Ovary (tissue), 9 donors: ENCODE data around the gene NOC3L. TPM values are rescaled to one million over a fixed set of nuclear protein-coding genes. Genes with fewer than 3 reads are reported as not detected.

Experiments used
- DNase-seq, 5 donors: peaks; one replicate each; pipeline ENCODE4 v3.0.0-alpha.2; 2019 to 2020
- H3K27ac ChIP-seq, 2 donors: fragments of 200-600 bp; one replicate each; pipeline versions ENCODE4 v1.5.1 to v1.8.0; 2019 to 2022
- H3K27me3 ChIP-seq: fragments of 200-600 bp; one replicate; pipeline ENCODE4 v1.8.0; 2022
- H3K36me3 ChIP-seq: fragments of 200-600 bp; sonication (generic); one replicate; pipeline ENCODE4 v1.5.1; 2019
- H3K4me1 ChIP-seq: one replicate; pipeline ENCODE4 v1.8.1; 2013; ENCODE audit warnings: mild to moderate bottlenecking, moderate library complexity; ENCODE audit not compliant: insufficient read depth
- H3K4me3 ChIP-seq: fragments of 200-600 bp; sonication (generic); one replicate; pipeline ENCODE4 v1.5.1; 2017
- H3K9me3 ChIP-seq, 2 donors: fragments of 200-600 bp in 1 of 2; sonication (generic) in 1 of 2; one replicate each; pipeline versions ENCODE4 v1.5.1 to v1.8.1; 2013 to 2019; ENCODE audit warnings: mild to moderate bottlenecking in 1 of 2, moderate library complexity in 1 of 2
- EP300 ChIP-seq: sonication (generic); formaldehyde crosslinking; IDR thresholded peaks from one replicate; pipeline ENCODE4 v1.6.1; 2017; ENCODE audit warnings: antibody characterized with exemption
- POLR2A ChIP-seq: fragments of 450-650 bp; IDR thresholded peaks from one replicate; pipeline ENCODE4 v1.6.1; 2017; ENCODE audit warnings: antibody characterized with exemption, mild to moderate bottlenecking, moderate library complexity
- WGBS, 3 donors: extraction: QIAGEN DNeasy Blood & Tissue Kit in 1 of 3; methylation state at CpG; one replicate each; pipeline versions ENCODE4 v1.1.5 to v1.1.7; 2013 to 2017; 5-methylcytosine and 5-hydroxymethylcytosine counted together
- intact Hi-C, 4 donors: fragments of 100-400 bp; cut with DNase I; formaldehyde crosslinking; loops; one replicate each; pipeline versions ENCODE4 v1.11.0 to v1.15.1; 2022 to 2023
- polyA plus RNA-seq, 2 donors: library from polyadenylated mRNA; stranded (reverse); fragments of 200-250 nt in 1 of 2; fragments of 350-450 nt in 1 of 2; fragmentation: Illumina TruSeq in 1 of 2; extraction: RNeasy Lipid Tissue Mini Kit (QIAGEN cat#74804) in 1 of 2; gene quantifications; one replicate each; pipeline ENCODE4 v1.2.3, GENCODE V29; 2013 to 2014
- total RNA-seq, 7 donors: library from RNA; depleted of rRNA in 2 of 7; stranded (reverse); fragments of >200 nt in 2 of 7; fragmentation: NEBNext Ultra II Directional in 3 of 7; extraction: Animal tissue kit (Norgen Biotek cat#: 25700) in 3 of 7; gene quantifications; one replicate each; pipeline versions ENCODE4 v1.1.0 to v1.2.4, GENCODE V29; 2016 to 2023
- TF ChIP-seq, protein P1 (sequence below), 3 donors: fragments of 450-650 bp in 2 of 3; fragments of 200-600 bp in 1 of 3; IDR thresholded peaks; one replicate each; pipeline versions ENCODE4 v1.5.1 to v1.8.0; 2016 to 2022; ENCODE audit warnings: antibody characterized with exemption in 3 of 3, mild to moderate bottlenecking in 1 of 3
- donor health status: DM: no; HTN: no; CAD: no; lungs with moderate emphysema.
- donor health status: DM: no; HTN: no; CAD: no.
- donor health status: Bipolar disorder and iron deficiency.
- donor health status: DM: yes; HTN: yes; CAD: no.
- donor health status: DM: no; HTN: no; CAD: no.
- donor health status: DM: yes; HTN: yes; CAD: no.

Gene NOC3L
- total and polyA plus RNA-seq, 9 donors: 4.3 to 29.2 (median 17.1) TPM

GRCh38 chr10:94328613-94329012, 34.1 kb downstream of the NOC3L start:
- intact Hi-C loops: loop anchor here in 1 of 4 donors (10.0 kb wide), 1 partner anchor 414 kb away; no protein-coding TSS in a partner anchor
- H3K4me3 ChIP-seq: no peak overlapping the region
- no peaks in the 10 kb centered on the region for H3K36me3 ChIP-seq
- no peaks in the 10 kb centered on the region for H3K4me1 ChIP-seq
- WGBS, 3 donors: 95 to 98% (median 96%) methylated on average over 3 of the region's 3 CpGs
- no peaks in the 10 kb centered on the region for H3K27me3 ChIP-seq
- H3K27ac ChIP-seq: no peak overlapping the region
- no peaks in the 10 kb centered on the region for H3K9me3 ChIP-seq
- TF ChIP-seq, protein P1, sequence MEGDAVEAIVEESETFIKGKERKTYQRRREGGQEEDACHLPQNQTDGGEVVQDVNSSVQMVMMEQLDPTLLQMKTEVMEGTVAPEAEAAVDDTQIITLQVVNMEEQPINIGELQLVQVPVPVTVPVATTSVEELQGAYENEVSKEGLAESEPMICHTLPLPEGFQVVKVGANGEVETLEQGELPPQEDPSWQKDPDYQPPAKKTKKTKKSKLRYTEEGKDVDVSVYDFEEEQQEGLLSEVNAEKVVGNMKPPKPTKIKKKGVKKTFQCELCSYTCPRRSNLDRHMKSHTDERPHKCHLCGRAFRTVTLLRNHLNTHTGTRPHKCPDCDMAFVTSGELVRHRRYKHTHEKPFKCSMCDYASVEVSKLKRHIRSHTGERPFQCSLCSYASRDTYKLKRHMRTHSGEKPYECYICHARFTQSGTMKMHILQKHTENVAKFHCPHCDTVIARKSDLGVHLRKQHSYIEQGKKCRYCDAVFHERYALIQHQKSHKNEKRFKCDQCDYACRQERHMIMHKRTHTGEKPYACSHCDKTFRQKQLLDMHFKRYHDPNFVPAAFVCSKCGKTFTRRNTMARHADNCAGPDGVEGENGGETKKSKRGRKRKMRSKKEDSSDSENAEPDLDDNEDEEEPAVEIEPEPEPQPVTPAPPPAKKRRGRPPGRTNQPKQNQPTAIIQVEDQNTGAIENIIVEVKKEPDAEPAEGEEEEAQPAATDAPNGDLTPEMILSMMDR (IDR thresholded peaks at IDR 0.05): no peak
- TF ChIP-seq POLR2A (no peak), EP300 (no peak)
- no peak for DNase-seq

- no peaks in the 10 kb centered on the region for H3K4me1 ChIP-seq
Observed at GRCh38 chr10:94327649-94328048, 35.1 kb downstream of the NOC3L start.

DNA sequence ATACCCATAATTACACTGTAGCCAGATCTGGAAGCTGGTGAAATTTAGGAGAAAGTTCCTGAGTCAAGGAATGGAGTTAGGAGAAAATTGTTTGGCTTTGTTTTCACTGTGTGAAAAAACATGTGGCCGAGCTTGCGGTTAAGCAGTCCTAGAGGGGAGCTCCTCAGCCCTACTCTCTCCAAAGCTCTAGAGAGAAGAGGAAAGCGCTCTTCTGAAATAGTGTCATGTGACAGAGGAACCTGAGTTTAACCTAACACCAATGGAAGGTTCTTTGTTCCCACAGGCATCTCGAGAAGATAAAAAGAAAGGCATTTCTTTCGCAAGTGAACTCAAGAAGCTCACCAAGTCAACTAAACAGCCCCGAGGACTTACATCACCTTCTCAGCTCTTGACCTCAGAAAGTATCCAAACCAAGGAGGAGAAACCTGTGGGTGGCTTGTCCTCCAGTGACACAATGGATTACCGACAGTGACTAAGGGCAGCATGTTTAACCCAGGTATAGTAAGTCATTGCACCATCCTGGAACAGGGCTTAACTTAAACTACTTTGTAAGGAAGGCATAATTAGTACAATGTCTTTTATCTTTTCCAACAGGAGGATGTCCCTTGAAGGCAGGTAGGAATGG, 38.0 kb downstream of the NOC3L start:
- intact Hi-C loops: loop anchor here in 2 of 4 donors (5.0 to 10.0 kb wide), 2 partner anchors 252 to 410 kb away; no protein-coding TSS in a partner anchor
- Histone ChIP-seq H3K4me3 (no peak overlapping the region), H3K4me1 (no peaks in the 10 kb centered on the region), H3K27ac (no peak overlapping the region), H3K9me3 (no peaks in the 10 kb centered on the region), H3K27me3 (no peaks in the 10 kb centered on the region), H3K36me3 (no peaks in the 10 kb centered on the region)
- TF ChIP-seq POLR2A (no peak), EP300 (no peak)
- TF ChIP-seq, protein P1 (IDR thresholded peaks at IDR 0.05): no peak
- 91 to 95% (median 92%) methylated on average over 7 of the region's 7 CpGs for WGBS, 3 donors
- no peak for DNase-seq

More at GRCh38 chr10:94327649-94328048, 35.1 kb downstream of the NOC3L start:
- Histone ChIP-seq H3K4me3 (no peak overlapping the region), H3K36me3 (no peaks in the 10 kb centered on the region), H3K9me3 (no peaks in the 10 kb centered on the region), H3K27ac (no peak overlapping the region), H3K27me3 (no peaks in the 10 kb centered on the region)
- intact Hi-C loops: loop anchor here in 1 of 4 donors (10.0 kb wide), 1 partner anchor 413 kb away; no protein-coding TSS in a partner anchor
- DNase-seq: no peak
- 31 to 40% (median 35%) methylated on average over 1 of the region's 1 CpG for whole genome bisulfite sequencing, 3 donors
- TF ChIP-seq POLR2A (no peak), EP300 (no peak)
- TF ChIP-seq, protein P1 (IDR thresholded peaks at IDR 0.05): no peak

DNA sequence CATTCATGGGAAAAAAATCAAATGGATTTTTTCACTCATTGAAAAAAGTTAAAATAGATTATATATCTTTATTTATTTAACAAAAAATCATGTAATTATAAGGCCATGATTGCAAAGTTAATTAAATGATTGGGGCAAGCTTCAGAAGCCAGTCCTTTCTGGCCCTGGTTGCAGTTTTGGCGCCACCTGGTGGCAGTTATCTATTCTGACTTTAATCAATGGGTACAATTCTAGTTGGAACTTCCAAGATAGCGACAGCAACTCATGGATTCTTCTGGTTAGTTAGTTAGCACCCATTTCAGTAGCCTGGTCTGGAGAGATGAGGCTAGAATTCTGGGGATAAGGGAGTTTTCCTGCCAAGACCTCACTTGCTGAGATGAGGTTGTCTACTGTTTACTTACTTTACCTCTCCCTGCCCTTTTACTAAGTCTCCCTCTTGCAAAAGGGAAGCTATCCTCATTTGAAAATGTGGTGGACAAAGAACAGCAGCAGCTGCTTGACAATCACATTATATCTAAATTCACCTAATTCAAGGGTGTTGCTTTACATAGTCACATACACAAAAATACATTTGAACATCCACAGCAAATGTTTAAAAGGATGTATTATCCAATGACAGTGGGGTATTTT, 42.3 kb downstream of the NOC3L start:
- H3K27me3 ChIP-seq: no peaks in the 10 kb centered on the region
- no peak overlapping the region for H3K27ac ChIP-seq
- peaks cover 2% of the 10 kb centered on the region for H3K4me1 ChIP-seq
- no peaks in the 10 kb centered on the region for H3K9me3 ChIP-seq
- peak; percentile 55 to 78 (median 71) for DNase-seq
- H3K4me3 ChIP-seq: no peak overlapping the region
- 11 to 25% (median 18%) methylated on average over 2 of the region's 2 CpGs for WGBS, 3 donors
- intact Hi-C loops: loop anchor here in 2 of 4 donors (5.0 to 10.0 kb wide), 2 partner anchors 248 to 406 kb away; no protein-coding TSS in a partner anchor
- no peaks in the 10 kb centered on the region for H3K36me3 ChIP-seq
- no peak for TF ChIP-seq EP300
- TF ChIP-seq, protein P1 (IDR thresholded peaks at IDR 0.05): peak; percentile 64 to 78 (median 78)
